H1 (cell line): ENCODE data around the gene MAP7D1. TPM values are rescaled to one million over a fixed set of nuclear protein-coding genes. Genes with fewer than 3 reads are reported as not detected.

ENCODE experiments used
- CHD7 ChIP-seq: fragments of 300-600 bp; sonication (generic); IDR thresholded peaks from 2 replicates; pipeline ENCODE4 v1.7.1; 2012; ENCODE audit warnings: low read length, moderate library complexity, mild to moderate bottlenecking, inconsistent platforms; ENCODE audit not compliant: insufficient replicate concordance
- EZH2 ChIP-seq: fragments of 200-600 bp; sonication (generic); IDR thresholded peaks from 2 replicates; pipeline ENCODE4 v1.7.1; 2012; ENCODE audit warnings: low read depth, mild to moderate bottlenecking, moderate library complexity, low read length, inconsistent platforms; ENCODE audit not compliant: severe bottlenecking
- GTF2F1 ChIP-seq: IDR thresholded peaks from 2 replicates; pipeline ENCODE4 v1.6.1; 2012; ENCODE audit warnings: low read depth, low read length, improper control_type of control experiment, borderline replicate concordance
- HDAC6 ChIP-seq: IDR thresholded peaks from one replicate; pipeline ENCODE4 v1.7.1; 2012; ENCODE audit warnings: low read depth, mild to moderate bottlenecking, inconsistent platforms, low read length, moderate library complexity
- JUN ChIP-seq: IDR thresholded peaks from 2 replicates; pipeline ENCODE4 v1.6.1; 2011; ENCODE audit warnings: low read depth, mild to moderate bottlenecking, improper control_type of control experiment, low read length
- JUND ChIP-seq: IDR thresholded peaks from 2 replicates; pipeline ENCODE4 v1.6.1; 2011; ENCODE audit warnings: mild to moderate bottlenecking, improper control_type of control experiment, low read length
- KDM1A ChIP-seq: fragments of 200-600, 300-600 bp; sonication (generic); IDR thresholded peaks from 2 replicates; pipeline ENCODE4 v1.7.1; 2016; ENCODE audit warnings: mild to moderate bottlenecking, low read length, borderline replicate concordance
- MAFK ChIP-seq: IDR thresholded peaks from 2 replicates; pipeline ENCODE4 v1.6.1; 2012; ENCODE audit warnings: low read depth, mild to moderate bottlenecking, improper control_type of control experiment, low read length
- NANOG ChIP-seq: IDR thresholded peaks from 2 replicates; pipeline ENCODE4 v1.6.1; 2011; ENCODE audit warnings: low read length, low read depth, mild to moderate bottlenecking, inconsistent platforms; ENCODE audit not compliant: insufficient read depth, poor library complexity, severe bottlenecking
- POLR2A ChIP-seq, 2 experiments: IDR thresholded peaks; 1 replicate in 1 of 2; 2 replicates in 1 of 2; pipeline ENCODE4 v1.6.1; 2011; ENCODE audit warnings: low read depth in 2 of 2, low read length in 2 of 2, mild to moderate bottlenecking in 2 of 2; ENCODE audit errors: control extremely low read depth in 1 of 2
- POU5F1 ChIP-seq: IDR thresholded peaks from 2 replicates; pipeline ENCODE4 v1.6.1; 2011; ENCODE audit warnings: low read depth, mild to moderate bottlenecking, low read length, moderate library complexity
- SIRT6 ChIP-seq: IDR thresholded peaks from one replicate; pipeline ENCODE4 v1.7.1; 2012; ENCODE audit warnings: low read length, inconsistent platforms
- polyA plus RNA-seq, 7 experiments: library from polyadenylated mRNA; depleted of rRNA in 3 of 7; stranded (reverse) in 5 of 7; unstranded in 2 of 7; fragments of >200 nt in 5 of 7; fragments of 200-250 nt in 2 of 7; gene quantifications; 1 replicate in 5 of 7; 2 replicates in 1 of 7; 4 replicates in 1 of 7; pipeline versions ENCODE4 v1.2.1 to v1.2.3, GENCODE V29; 2011 to 2013; ENCODE audit warnings: missing spikeins in 2 of 7, mixed read lengths in 2 of 7
- total RNA-seq: library from RNA; stranded (reverse); fragmentation: NEBNext Ultra II Directional; extraction: Animal tissue kit (Norgen Biotek cat#: 25700); gene quantifications from 2 replicates; pipeline ENCODE4 v1.2.1, GENCODE V29; 2021

MAP7D1 gene
- total and polyA plus RNA-seq, 2 of the 8 experiments (the other 6 are each of a cell fraction or from before 2014, with no cell fraction given): 18.2 to 52.4 TPM

GRCh38 chr1:36206323-36206858 is 50.4 kb downstream of the MAP7D1 start (continued):
- TF ChIP-seq CHD7 (no peak), GTF2F1 (no peak), KDM1A (no peak), HDAC6 (no peak), POU5F1 (no peak), SIRT6 (no peak), JUN (no peak), JUND (no peak), NANOG (no peak), EZH2 (no peak), POLR2A (IDR thresholded peaks at IDR 0.05; ENCODE audit: control extremely low read depth in 1 of 2, low read depth in 2 of 2, low read length in 2 of 2) (no peak), MAFK (no peak)
